Measurements from ENCODE around the gene SCAANT1.

SCAANT1 gene

DNA sequence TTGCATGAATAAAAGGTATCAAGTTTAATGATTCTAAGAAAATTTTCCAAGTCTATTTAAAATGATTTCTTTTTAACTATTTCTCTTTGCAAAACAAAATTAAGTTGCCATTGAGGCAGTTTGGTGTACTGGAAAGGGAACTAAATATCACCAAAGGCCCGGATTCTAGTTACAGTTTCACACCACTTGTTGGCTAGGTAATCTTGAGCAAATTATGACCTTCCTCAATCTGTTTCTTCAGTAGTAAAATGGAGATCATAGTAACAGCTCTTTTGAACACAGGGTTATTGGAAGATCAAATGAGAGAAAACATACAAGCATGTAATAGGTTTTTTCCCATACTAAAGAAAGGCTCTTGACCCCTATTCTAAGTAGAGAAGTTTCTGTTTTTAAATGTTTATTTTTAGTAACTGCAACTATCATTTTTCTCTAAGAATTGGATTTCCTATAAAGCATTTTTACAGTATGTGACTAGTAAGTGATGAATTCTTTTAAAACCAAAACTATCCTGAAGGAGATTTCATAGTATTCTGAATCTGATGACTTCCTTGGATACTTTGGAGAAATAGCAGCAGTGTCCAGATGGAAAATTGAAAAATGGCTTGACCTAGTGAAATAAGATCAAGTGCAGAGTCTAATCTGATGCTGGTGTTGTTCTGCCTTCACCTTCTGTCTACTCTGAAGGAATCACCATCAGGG lies 15.7 kb downstream of the SCAANT1 start:
- no peak for FAIRE-seq

DNA sequence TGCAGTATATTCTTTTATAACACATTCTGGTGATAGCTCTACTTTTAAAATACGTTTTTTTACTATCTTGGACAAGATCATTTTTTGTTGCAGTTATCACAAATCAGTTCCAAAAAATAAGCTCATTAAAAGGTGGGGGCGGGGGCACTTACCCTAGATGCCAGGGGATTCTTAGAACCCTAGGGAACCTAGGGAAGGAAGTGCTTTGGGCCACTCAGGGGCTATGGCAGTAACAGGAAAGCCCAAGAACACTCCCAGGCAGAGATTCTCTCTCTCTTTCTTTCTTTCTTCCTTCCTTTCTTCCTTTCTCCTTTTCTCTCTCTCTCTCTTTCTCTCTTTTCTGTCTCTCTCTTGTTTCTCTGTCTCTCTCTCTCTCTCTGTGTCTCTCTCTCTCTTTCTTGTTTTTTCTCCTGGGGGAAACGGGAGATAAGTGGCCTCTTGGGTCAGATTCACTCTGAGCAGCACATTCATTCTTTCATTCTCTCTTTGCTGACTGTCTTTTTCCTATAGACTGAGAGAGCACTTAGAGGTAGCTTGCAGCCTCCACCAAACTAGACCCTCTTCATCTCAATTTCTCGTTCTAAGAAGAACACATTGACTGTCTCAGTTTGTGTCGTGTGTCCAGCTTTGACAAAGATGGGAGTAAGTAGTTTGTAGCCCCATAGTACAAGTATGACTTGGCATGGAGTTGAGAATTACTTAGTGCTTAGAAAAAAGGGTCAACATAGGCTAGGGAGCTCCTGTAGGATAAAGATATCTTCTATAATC lies 16.6 kb downstream of the SCAANT1 start:
- no peak for FAIRE-seq

DNA sequence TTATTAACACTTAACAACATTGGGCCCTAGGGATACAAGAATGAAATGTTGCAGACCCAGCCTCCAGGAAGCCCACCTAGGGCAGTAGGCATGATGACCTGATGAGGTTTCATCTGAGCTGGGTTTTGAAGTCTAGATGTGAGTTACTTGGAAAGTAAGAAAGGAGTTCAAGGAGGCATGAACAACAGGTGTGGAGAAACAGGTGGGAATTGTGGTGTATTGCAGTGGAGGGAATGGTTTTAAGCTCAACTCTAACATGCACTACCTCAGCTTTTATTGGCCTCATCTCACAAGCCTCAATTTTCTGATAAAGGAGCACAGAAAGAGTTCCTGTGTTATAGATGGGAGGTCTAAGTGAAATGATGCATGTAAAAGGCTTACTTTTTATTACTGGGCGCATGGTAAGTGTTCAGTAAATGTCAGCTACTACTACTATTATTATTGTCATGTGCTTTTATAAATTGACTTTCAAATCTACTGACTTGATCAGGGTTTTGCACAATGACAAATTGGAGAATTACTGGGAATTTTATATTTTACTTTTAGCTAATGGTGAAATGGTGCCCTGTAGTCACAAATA lies 19.3 kb downstream of the SCAANT1 start:
- no peak for FAIRE-seq

DNA sequence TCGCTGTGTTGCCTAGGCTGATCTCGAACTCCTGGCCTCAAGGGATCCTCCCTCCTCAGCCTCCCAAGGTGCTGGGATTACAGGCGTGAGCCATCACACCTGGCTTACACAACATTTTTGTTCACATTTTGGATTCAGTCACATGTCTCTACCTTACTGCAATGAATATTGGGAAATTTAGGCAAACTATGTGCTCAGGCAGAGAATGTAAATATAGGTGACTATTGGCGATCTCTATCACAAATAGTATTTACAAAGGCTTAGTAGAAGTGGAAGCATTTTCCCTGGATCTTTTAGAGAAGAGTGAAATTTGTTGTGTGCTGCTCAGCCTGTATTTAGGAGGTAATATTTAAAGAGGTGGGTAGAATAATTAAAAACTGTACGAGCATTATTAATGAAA lies 20.7 kb downstream of the SCAANT1 start:
- no peak for FAIRE-seq

DNA sequence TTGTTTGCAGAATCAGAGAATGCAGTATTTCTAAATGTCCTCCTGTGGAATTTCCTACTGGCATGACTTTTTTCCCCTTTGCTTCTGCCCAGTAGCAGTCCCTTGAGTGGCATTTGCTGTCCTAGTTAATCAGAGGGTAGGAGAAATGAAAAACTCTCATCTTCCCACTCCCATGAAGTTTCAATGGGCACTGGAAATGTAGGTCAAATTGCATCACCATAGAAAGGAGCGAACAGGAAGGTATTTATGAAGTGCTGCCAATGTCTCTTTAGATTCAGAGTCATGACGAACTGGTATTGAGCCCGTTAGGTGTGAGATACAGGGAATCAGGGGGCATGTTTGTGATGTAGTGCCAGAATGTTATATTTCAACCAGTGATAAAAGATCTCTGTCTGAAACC lies 25.3 kb downstream of the SCAANT1 start:
- FAIRE-seq: no peak

DNA sequence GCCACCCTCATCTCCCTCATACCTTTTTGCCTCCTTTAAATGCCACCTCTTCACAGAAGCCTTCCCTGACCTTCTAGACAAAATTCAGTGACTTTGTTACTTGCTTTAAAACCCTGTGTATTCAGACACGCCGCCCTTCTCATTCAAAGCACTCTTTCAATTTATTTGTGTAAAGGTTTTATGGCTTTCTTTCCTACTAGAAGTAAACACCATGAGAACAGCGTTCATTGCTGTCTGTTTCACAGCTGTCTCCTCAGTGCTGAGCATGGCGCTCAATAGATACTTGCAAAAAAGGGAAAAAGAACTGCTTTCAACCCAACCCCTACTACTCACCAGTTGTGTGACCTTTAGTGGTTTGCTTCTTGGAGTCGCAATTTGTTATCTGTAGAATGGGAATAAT lies 31.5 kb downstream of the SCAANT1 start:
- FAIRE-seq: no peak

GRCh38 chr3:63878394-63879060 lies 33.7 kb downstream of the SCAANT1 start:
- no peak for FAIRE-seq

- no peak for FAIRE-seq
Observed at GRCh38 chr3:63877737-63878393, 34.3 kb downstream of the SCAANT1 start.

- FAIRE-seq: no peak
Observed at GRCh38 chr3:63876260-63876659, 35.9 kb downstream of the SCAANT1 start.

DNA sequence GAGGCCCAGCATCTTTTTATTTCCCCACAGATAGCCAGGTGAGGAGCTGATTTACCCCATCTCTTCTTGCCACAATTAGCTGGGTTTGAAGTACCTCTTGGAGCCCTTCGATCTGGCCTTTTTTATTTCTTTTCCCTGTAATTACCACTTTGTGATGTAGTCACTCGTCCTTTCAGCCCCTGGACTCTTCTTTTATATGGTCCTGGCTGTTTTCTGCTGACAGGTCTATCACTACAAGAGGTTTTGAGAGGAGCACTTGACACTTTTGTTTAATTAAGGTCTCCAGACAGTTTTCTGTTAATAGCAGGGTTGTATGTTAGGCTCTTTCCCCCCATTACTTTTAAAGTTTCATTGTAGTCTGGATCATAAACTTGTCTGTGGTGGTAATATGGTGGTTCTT lies 36.7 kb downstream of the SCAANT1 start:
- no peak for FAIRE-seq

GRCh38 chr3:63874769-63875168 lies 37.4 kb downstream of the SCAANT1 start:
- no peak for FAIRE-seq

GRCh38 chr3:63872135-63872924 lies 39.9 kb downstream of the SCAANT1 start:
- no peak for FAIRE-seq

- no peak for FAIRE-seq
Observed at GRCh38 chr3:63870615-63871005, 41.6 kb downstream of the SCAANT1 start.

GRCh38 chr3:63869940-63870614 lies 42.1 kb downstream of the SCAANT1 start:
- no peak for FAIRE-seq

DNA sequence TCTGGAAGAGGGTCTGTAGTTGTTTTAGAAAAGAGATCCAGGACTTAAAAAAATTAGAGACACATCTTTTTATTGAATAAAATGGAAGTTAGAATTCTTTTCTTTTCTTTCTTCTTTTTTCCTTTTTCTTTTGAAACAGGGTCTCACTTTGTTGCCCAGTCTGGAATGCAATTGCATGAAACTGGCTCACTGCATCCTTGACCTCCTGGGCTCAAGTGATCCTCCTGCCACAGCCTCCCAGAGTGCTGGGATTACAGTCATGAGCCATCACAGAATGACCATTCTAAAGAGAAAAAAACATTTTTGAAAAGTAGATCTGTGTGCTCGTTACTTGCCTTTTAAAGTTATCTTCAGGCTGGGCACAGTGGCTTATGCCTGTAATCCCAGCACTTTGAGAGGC lies 45.0 kb downstream of the SCAANT1 start:
- no peak for FAIRE-seq

GRCh38 chr3:63864965-63865327 lies 47.2 kb downstream of the SCAANT1 start:
- FAIRE-seq: no peak

DNA sequence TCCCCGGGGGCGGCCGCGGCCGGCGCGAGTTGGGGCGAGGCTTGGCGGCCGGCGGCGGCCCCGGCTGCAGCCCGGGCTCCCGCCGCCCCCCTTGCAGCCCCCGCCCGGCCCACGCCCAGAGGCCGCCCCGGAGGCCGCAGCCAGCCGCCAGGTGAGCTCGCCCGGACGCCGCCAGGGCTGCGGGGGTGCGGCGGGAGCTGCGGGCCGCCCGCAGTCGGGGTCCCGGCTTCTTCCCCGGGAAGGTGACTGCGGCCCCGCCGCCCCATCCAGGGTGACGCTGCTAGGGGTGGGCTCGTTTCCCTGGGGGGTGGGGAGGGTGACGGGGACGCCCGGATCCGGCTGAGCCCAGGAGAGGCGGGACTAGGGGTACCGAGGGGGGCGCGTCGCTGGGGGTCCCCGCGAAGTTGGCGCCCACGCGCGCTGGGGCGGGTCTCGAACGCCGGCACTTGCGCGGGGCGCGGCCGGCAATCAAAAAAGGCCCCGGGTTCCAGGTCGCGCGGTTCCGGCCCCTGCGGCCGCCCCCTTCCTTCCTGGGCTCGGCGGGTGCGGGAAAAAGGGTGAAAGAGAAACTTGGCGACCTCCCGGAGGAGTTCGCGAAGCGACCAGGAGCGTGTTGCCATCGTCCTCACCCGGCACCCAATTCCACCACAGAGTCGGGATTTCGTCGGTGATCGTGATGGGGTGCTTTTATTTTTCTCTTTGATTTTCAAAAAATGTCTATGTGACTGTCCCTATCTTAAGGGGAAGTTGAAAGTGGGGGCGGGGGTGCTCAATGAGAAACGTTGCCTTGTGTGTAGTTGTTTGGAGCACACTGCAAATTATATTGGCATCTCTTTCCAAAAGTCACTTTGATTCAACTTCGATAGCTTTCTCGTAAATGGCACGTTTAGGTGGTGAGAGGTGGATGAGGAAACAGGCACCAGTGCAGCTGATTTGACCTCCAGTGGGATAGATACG lies 47.9 kb downstream of the SCAANT1 start:
- no peak for FAIRE-seq

GRCh38 chr3:63863150-63864007 lies 48.8 kb downstream of the SCAANT1 start, which contains the start of the genes ATXN7 and THOC7:
Gene ATXN7, plus strand, starts transcription at chr3:63863867. Its CDS starts 48,732 bp downstream, at chr3:63912599.
Gene THOC7, minus strand, starts transcription at chr3:63863805. Its CDS starts 15 bp downstream, at chr3:63863790.
- FAIRE-seq: no peak

DNA sequence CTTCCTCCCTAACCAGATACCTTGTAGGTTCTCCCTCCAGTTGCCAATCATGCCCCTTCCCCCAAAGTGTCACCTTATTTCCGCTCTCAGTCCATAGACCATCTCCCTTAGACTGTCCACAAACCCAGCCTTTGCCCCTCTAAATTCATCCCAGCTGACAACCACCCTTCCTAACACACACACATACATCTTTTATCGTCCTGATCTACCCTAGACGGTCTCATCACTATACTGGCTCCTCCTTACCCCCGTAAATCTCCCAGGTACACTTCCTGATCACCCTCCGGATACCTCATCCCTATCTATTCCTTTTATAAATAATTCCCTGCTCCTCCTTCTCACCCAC lies 49.4 kb downstream of the SCAANT1 start:
- no peak for FAIRE-seq

All from TTC549 (cell line).